GM18499 (cell line): ENCODE measurements around the gene PMEPA1.

ENCODE experiments used
- ATAC-seq: cut with Tn5 transposase; IDR thresholded peaks from one replicate; pipeline ENCODE4 v1.9.1; 2021; ENCODE audit warnings: moderate number of reproducible peaks; ENCODE audit not compliant: insufficient read depth, unreplicated experiment

The PMEPA1 gene

GRCh38 chr20:57712851-57713504 lies 3.2 kb upstream of the PMEPA1 start:
- ATAC-seq: no peak

- no peak for ATAC-seq
Measured at GRCh38 chr20:57712341-57712740, 2.5 kb upstream of the PMEPA1 start.

GRCh38 chr20:57711826-57712225 lies 2.0 kb upstream of the PMEPA1 start:
- ATAC-seq: no peak

- no peak for ATAC-seq
Measured at GRCh38 chr20:57711311-57711712, 1.5 kb upstream of the PMEPA1 start.

DNA sequence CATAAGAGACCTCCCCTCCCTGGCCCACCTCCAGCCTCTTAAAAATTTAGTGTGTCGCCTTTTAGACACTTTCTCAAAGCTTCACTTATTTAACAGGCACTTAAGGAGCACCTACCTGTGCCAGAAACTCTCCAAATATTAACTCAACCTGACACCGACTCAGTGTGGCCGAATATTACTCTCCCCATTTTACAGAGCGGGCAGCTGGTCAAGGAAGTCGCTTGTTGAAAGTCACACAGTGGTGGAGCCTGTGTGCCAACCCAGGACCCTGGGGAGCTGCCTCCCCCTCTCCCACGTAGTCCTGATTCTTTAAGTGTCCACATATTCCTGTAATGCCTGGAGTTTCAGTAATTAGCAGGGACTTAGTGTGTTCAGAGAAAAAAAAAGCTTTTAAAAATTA lies 1.0 kb upstream of the PMEPA1 start:
- ATAC-seq: no peak

DNA sequence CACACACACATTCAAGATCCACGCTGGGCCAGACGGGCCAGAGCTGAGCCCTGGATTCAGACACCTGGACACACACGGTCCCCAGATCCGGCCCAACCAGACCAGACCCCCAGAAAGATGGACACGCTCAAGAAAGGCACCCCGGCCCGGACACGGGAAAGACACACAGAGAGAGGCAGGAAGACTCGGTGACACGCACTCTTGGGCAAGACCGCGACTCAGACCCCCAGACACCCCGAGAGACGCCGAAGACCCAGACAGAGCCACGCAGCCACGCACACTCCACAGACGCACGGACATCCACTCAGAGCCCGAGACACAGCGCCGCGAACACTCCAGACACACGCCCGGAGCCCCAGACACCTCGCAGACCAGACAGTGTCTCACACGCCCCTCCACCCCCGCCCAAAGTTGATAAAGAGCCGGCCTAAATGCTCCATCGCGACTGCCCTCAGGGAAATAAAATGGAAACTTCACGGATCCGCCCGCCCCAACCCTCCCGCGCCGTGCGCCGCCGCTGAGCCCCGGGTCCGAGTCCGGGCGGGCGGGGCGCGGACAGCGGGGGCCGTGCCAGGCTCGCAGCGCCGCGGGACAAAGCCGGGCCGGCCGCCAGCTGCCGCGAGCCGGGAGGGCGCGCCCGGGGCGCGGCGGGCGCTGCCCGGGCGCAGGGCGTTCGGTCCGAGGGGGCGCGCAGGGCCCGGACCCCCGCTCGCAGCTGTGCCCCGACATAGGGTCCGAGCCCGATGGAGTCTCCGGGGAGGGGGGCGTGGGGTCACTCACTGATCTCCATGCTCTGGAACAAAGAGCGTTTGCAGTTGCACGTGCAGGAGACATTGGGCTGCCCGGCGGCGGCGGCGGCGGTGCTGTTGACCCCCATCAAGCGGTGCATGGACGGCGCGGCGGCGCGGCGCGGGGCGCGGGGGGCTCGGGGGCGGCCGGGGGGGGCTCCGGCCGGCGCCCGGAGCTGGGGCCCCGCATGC lies 831 bp downstream of the PMEPA1 start:
- ATAC-seq: no peak

GRCh38 chr20:57707849-57708693 lies 1.7 kb downstream of the PMEPA1 start:
- ATAC-seq: no peak

DNA sequence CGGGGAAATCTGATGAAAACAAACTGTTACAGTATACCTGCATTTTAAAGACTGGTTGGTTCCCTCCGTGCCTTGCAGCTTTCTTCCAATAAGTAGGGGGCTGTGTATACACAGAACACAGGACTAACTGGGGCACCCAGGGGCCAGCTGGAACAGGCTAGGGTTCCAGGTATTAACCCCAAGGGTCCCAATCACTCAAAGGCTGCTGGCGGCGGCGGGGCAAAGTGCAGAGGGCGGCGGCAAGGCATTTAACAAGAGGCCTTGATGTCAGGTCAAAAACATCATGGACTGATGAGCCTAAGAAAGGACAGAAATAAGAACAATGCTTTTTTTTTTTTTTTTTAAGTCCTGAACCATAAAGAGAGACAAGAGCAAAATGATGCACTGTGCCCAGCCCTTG lies 2.5 kb downstream of the PMEPA1 start:
- no peak for ATAC-seq

GRCh38 chr20:57705127-57705899 lies 4.5 kb downstream of the PMEPA1 start:
- no peak for ATAC-seq

- no peak for ATAC-seq
Measured at GRCh38 chr20:57704245-57704644, 5.6 kb downstream of the PMEPA1 start.

DNA sequence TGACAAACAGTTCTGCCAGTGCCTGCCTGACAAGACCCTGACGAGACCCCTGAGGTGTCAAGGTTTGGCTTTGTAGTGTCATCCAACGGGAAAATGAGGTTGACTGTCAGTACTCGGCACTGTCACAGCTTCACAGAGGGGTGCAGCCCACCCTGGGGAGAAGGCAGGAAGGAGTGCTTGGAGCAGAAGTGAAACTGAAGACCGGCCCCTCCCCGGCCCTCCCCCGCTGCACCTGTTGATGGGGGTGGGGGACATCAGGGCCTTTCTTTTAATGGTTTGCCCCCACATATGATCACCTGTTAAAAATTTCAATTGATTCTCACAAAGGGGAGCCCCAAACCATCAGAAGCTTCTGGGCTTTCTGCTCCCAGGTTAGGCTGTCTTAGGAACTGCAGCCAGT lies 6.8 kb downstream of the PMEPA1 start:
- ATAC-seq: no peak

- no peak for ATAC-seq
Measured at GRCh38 chr20:57702521-57702920, 7.3 kb downstream of the PMEPA1 start.

- no peak for ATAC-seq
Measured at GRCh38 chr20:57702091-57702490, 7.7 kb downstream of the PMEPA1 start.

- ATAC-seq: no peak
Measured at GRCh38 chr20:57701651-57702050, 8.2 kb downstream of the PMEPA1 start.

GRCh38 chr20:57701090-57701489 lies 8.7 kb downstream of the PMEPA1 start:
- no peak for ATAC-seq

GRCh38 chr20:57699395-57699794 lies 10.4 kb downstream of the PMEPA1 start:
- no peak for ATAC-seq

- no peak for ATAC-seq
Measured at GRCh38 chr20:57698867-57699275, 10.9 kb downstream of the PMEPA1 start.

DNA sequence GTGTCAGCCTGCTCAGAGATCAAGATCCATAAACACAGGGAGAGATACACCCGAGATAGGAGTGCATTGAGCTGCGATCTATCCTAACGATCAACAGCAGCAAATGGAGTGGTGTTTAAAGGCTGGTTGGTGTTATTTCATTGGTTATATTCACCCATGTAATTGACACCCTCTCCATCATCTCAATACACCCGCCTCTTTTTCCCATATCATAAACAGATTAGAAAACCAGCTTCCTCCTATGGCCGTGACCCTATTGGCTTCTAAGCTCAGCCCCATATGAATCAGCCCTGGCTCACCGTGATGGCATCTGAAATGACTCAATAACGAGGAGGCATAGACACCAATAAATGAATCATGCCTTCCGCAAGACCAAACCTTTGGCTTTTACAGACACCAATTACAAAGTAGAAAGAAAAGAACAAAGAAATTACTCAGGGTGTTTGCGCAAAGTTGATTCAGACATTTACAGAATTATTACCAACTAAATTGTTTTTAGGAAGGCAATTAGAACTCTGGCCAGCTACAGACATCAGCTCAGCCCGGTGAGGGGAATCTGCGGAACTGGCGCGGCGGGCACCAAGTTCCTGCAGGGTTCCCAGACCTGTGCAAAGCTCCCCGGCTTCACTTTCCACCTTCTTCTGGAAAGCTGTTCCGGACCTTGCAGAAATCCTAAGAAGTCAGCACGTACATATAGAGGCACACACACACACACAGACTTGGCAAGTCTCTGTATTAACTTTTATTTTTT lies 11.5 kb downstream of the PMEPA1 start:
- ATAC-seq: no peak

DNA sequence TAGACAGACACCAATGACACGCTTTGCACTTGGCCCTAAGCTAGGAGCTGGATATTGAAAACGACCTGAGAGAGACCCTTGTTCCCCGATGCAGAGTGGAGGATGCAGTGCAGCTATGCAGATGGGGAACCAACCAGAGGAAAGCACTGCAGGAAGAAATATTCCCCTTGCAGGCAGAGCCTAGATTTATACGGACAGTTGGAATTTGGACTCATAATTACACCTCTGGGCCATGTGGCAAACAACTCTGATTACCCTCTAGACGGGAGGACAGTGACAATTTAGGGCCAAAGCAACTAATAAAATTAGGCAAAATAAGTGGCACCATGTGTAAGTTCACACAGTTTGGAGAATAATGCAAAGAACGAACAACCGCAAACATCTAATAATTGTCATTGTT lies 12.3 kb downstream of the PMEPA1 start:
- no peak for ATAC-seq
